Measurements from ENCODE around the gene TMPRSS11D. TPM values are rescaled to one million over a fixed set of nuclear protein-coding genes. Genes with fewer than 3 reads are reported as not detected.

The TMPRSS11D gene
- total RNA-seq, 1 donor from 2014 or later: not detected

GRCh38 chr4:67892905-67893304 lies 9.1 kb upstream of the TMPRSS11D start:
- Histone ChIP-seq H3K27ac (ENCODE audit: low read depth, low read length) (no peak overlapping the region), H3K4me1 (ENCODE audit: control insufficient read depth in 3 of 3, insufficient read depth in 3 of 3, low read length in 3 of 3) (no peaks in the 10 kb centered on the region), H3K4me3 (ENCODE audit: low read length in 3 of 3) (no peak overlapping the region), H3K9ac (ENCODE audit: low read depth in 1 of 3, low read length in 3 of 3) (no peak overlapping the region), H3K9me3 (ENCODE audit: control insufficient read depth in 3 of 3, low read length in 3 of 3) (no peaks in the 10 kb centered on the region), H3K27me3 (ENCODE audit: control insufficient read depth in 3 of 3, insufficient read depth in 3 of 3, low read length in 3 of 3) (no peaks in the 10 kb centered on the region), H3K36me3 (ENCODE audit: control insufficient read depth in 3 of 3, insufficient read depth in 3 of 3, low read length in 3 of 3) (no peaks in the 10 kb centered on the region)

GRCh38 chr4:67892253-67892652 lies 8.5 kb upstream of the TMPRSS11D start:
- H3K27ac ChIP-seq (ENCODE audit: low read depth, low read length): no peak overlapping the region
- no peaks in the 10 kb centered on the region for H3K9me3 ChIP-seq (ENCODE audit: control insufficient read depth in 3 of 3, low read length in 3 of 3)
- no peaks in the 10 kb centered on the region for H3K27me3 ChIP-seq (ENCODE audit: control insufficient read depth in 3 of 3, insufficient read depth in 3 of 3, low read length in 3 of 3)
- H3K36me3 ChIP-seq (ENCODE audit: control insufficient read depth in 3 of 3, insufficient read depth in 3 of 3, low read length in 3 of 3): no peaks in the 10 kb centered on the region
- H3K4me1 ChIP-seq (ENCODE audit: control insufficient read depth in 3 of 3, insufficient read depth in 3 of 3, low read length in 3 of 3): no peaks in the 10 kb centered on the region
- no peak overlapping the region for H3K4me3 ChIP-seq (ENCODE audit: low read length in 3 of 3)
- H3K9ac ChIP-seq (ENCODE audit: low read depth in 1 of 3, low read length in 3 of 3): no peak overlapping the region

GRCh38 chr4:67891645-67892044 lies 7.8 kb upstream of the TMPRSS11D start:
- H3K27ac ChIP-seq (ENCODE audit: low read depth, low read length): no peak overlapping the region
- H3K9ac ChIP-seq (ENCODE audit: low read depth in 1 of 3, low read length in 3 of 3): no peak overlapping the region
- H3K4me1 ChIP-seq (ENCODE audit: control insufficient read depth in 3 of 3, insufficient read depth in 3 of 3, low read length in 3 of 3): no peaks in the 10 kb centered on the region
- no peak overlapping the region for H3K4me3 ChIP-seq (ENCODE audit: low read length in 3 of 3)
- no peaks in the 10 kb centered on the region for H3K9me3 ChIP-seq (ENCODE audit: control insufficient read depth in 3 of 3, low read length in 3 of 3)
- H3K36me3 ChIP-seq (ENCODE audit: control insufficient read depth in 3 of 3, insufficient read depth in 3 of 3, low read length in 3 of 3): no peaks in the 10 kb centered on the region
- no peaks in the 10 kb centered on the region for H3K27me3 ChIP-seq (ENCODE audit: control insufficient read depth in 3 of 3, insufficient read depth in 3 of 3, low read length in 3 of 3)

- Histone ChIP-seq H3K27ac (ENCODE audit: low read depth, low read length) (no peak overlapping the region), H3K9ac (ENCODE audit: low read depth in 1 of 3, low read length in 3 of 3) (no peak overlapping the region)
Measured at GRCh38 chr4:67886281-67886680, 2.5 kb upstream of the TMPRSS11D start.

GRCh38 chr4:67885762-67886161 lies 2.0 kb upstream of the TMPRSS11D start:
- H3K9me3 ChIP-seq (ENCODE audit: control insufficient read depth in 3 of 3, low read length in 3 of 3): no peaks in the 10 kb centered on the region
- no peaks in the 10 kb centered on the region for H3K27me3 ChIP-seq (ENCODE audit: control insufficient read depth in 3 of 3, insufficient read depth in 3 of 3, low read length in 3 of 3)
- no peaks in the 10 kb centered on the region for H3K4me1 ChIP-seq (ENCODE audit: control insufficient read depth in 3 of 3, insufficient read depth in 3 of 3, low read length in 3 of 3)
- no peak overlapping the region for H3K4me3 ChIP-seq (ENCODE audit: low read length in 3 of 3)
- H3K36me3 ChIP-seq (ENCODE audit: control insufficient read depth in 3 of 3, insufficient read depth in 3 of 3, low read length in 3 of 3): no peaks in the 10 kb centered on the region
- no peak overlapping the region for H3K27ac ChIP-seq (ENCODE audit: low read depth, low read length)
- no peak overlapping the region for H3K9ac ChIP-seq (ENCODE audit: low read depth in 1 of 3, low read length in 3 of 3)

More at GRCh38 chr4:67886281-67886680, 2.5 kb upstream of the TMPRSS11D start:
- Histone ChIP-seq H3K4me1 (ENCODE audit: control insufficient read depth in 3 of 3, insufficient read depth in 3 of 3, low read length in 3 of 3) (no peaks in the 10 kb centered on the region), H3K4me3 (ENCODE audit: low read length in 3 of 3) (no peak overlapping the region), H3K36me3 (ENCODE audit: control insufficient read depth in 3 of 3, insufficient read depth in 3 of 3, low read length in 3 of 3) (no peaks in the 10 kb centered on the region), H3K27me3 (ENCODE audit: control insufficient read depth in 3 of 3, insufficient read depth in 3 of 3, low read length in 3 of 3) (no peaks in the 10 kb centered on the region), H3K9me3 (ENCODE audit: control insufficient read depth in 3 of 3, low read length in 3 of 3) (no peaks in the 10 kb centered on the region)

GRCh38 chr4:67884701-67885100 lies 899 bp upstream of the TMPRSS11D start:
- Histone ChIP-seq H3K4me3 (ENCODE audit: low read length in 3 of 3) (no peak overlapping the region), H3K27me3 (ENCODE audit: control insufficient read depth in 3 of 3, insufficient read depth in 3 of 3, low read length in 3 of 3) (no peaks in the 10 kb centered on the region), H3K27ac (ENCODE audit: low read depth, low read length) (no peak overlapping the region), H3K9me3 (ENCODE audit: control insufficient read depth in 3 of 3, low read length in 3 of 3) (no peaks in the 10 kb centered on the region), H3K36me3 (ENCODE audit: control insufficient read depth in 3 of 3, insufficient read depth in 3 of 3, low read length in 3 of 3) (no peaks in the 10 kb centered on the region), H3K4me1 (ENCODE audit: control insufficient read depth in 3 of 3, insufficient read depth in 3 of 3, low read length in 3 of 3) (no peaks in the 10 kb centered on the region), H3K9ac (ENCODE audit: low read depth in 1 of 3, low read length in 3 of 3) (no peak overlapping the region)

GRCh38 chr4:67883458-67883857 lies 344 bp downstream of the TMPRSS11D start:
- Histone ChIP-seq H3K36me3 (ENCODE audit: control insufficient read depth in 3 of 3, insufficient read depth in 3 of 3, low read length in 3 of 3) (no peaks in the 10 kb centered on the region), H3K9ac (ENCODE audit: low read depth in 1 of 3, low read length in 3 of 3) (no peak overlapping the region), H3K27me3 (ENCODE audit: control insufficient read depth in 3 of 3, insufficient read depth in 3 of 3, low read length in 3 of 3) (no peaks in the 10 kb centered on the region), H3K9me3 (ENCODE audit: control insufficient read depth in 3 of 3, low read length in 3 of 3) (no peaks in the 10 kb centered on the region), H3K4me3 (ENCODE audit: low read length in 3 of 3) (no peak overlapping the region), H3K4me1 (ENCODE audit: control insufficient read depth in 3 of 3, insufficient read depth in 3 of 3, low read length in 3 of 3) (no peaks in the 10 kb centered on the region), H3K27ac (ENCODE audit: low read depth, low read length) (no peak overlapping the region)

GRCh38 chr4:67880866-67881610 lies 2.8 kb downstream of the TMPRSS11D start:
- H3K4me3 ChIP-seq (ENCODE audit: low read length in 3 of 3): no peak overlapping the region
- H3K9ac ChIP-seq (ENCODE audit: low read depth in 1 of 3, low read length in 3 of 3): no peak overlapping the region
- no peaks in the 10 kb centered on the region for H3K4me1 ChIP-seq (ENCODE audit: control insufficient read depth in 3 of 3, insufficient read depth in 3 of 3, low read length in 3 of 3)
- H3K9me3 ChIP-seq (ENCODE audit: control insufficient read depth in 3 of 3, low read length in 3 of 3): no peaks in the 10 kb centered on the region
- no peaks in the 10 kb centered on the region for H3K36me3 ChIP-seq (ENCODE audit: control insufficient read depth in 3 of 3, insufficient read depth in 3 of 3, low read length in 3 of 3)
- no peak overlapping the region for H3K27ac ChIP-seq (ENCODE audit: low read depth, low read length)
- H3K27me3 ChIP-seq (ENCODE audit: control insufficient read depth in 3 of 3, insufficient read depth in 3 of 3, low read length in 3 of 3): no peaks in the 10 kb centered on the region

GRCh38 chr4:67879486-67879885 lies 4.3 kb downstream of the TMPRSS11D start:
- H3K36me3 ChIP-seq (ENCODE audit: control insufficient read depth in 3 of 3, insufficient read depth in 3 of 3, low read length in 3 of 3): no peaks in the 10 kb centered on the region
- H3K9ac ChIP-seq (ENCODE audit: low read depth in 1 of 3, low read length in 3 of 3): no peak overlapping the region
- H3K27ac ChIP-seq (ENCODE audit: low read depth, low read length): no peak overlapping the region
- H3K4me3 ChIP-seq (ENCODE audit: low read length in 3 of 3): no peak overlapping the region
- H3K27me3 ChIP-seq (ENCODE audit: control insufficient read depth in 3 of 3, insufficient read depth in 3 of 3, low read length in 3 of 3): no peaks in the 10 kb centered on the region
- no peaks in the 10 kb centered on the region for H3K9me3 ChIP-seq (ENCODE audit: control insufficient read depth in 3 of 3, low read length in 3 of 3)
- H3K4me1 ChIP-seq (ENCODE audit: control insufficient read depth in 3 of 3, insufficient read depth in 3 of 3, low read length in 3 of 3): no peaks in the 10 kb centered on the region

GRCh38 chr4:67877086-67877485 lies 6.7 kb downstream of the TMPRSS11D start:
- Histone ChIP-seq H3K9me3 (ENCODE audit: control insufficient read depth in 3 of 3, low read length in 3 of 3) (no peaks in the 10 kb centered on the region), H3K4me3 (ENCODE audit: low read length in 3 of 3) (no peak overlapping the region), H3K36me3 (ENCODE audit: control insufficient read depth in 3 of 3, insufficient read depth in 3 of 3, low read length in 3 of 3) (no peaks in the 10 kb centered on the region), H3K27ac (ENCODE audit: low read depth, low read length) (no peak overlapping the region), H3K9ac (ENCODE audit: low read depth in 1 of 3, low read length in 3 of 3) (no peak overlapping the region), H3K27me3 (ENCODE audit: control insufficient read depth in 3 of 3, insufficient read depth in 3 of 3, low read length in 3 of 3) (no peaks in the 10 kb centered on the region), H3K4me1 (ENCODE audit: control insufficient read depth in 3 of 3, insufficient read depth in 3 of 3, low read length in 3 of 3) (no peaks in the 10 kb centered on the region)
